Caco-2 (cell line): Measurements from ENCODE around the gene FN1. TPM values are rescaled to one million over a fixed set of nuclear protein-coding genes. Genes with fewer than 3 reads are reported as not detected.

Experiments used
- BruUV-seq: library from RNA; stranded (reverse); fragments of 400-500 nt; replicated peaks from 2 replicates; lab custom pipeline; 2021; lab: Mats Ljungman, UMichigan
- CTCF ChIA-PET: fragments of 300-600 bp; sonication (Branson Sonifier 250); formaldehyde crosslinking; loops from one replicate; lab custom pipeline; 2022; ENCODE audit warnings: antibody characterized with exemption; lab: Charles Lee
- POLR2A ChIA-PET: fragments of 300-600 bp; sonication (Branson Sonifier 250); formaldehyde crosslinking; loops from one replicate; lab custom pipeline; 2022; ENCODE audit warnings: antibody characterized with exemption; lab: Charles Lee
- DNase-seq, 2 experiments: peaks; one replicate each; pipeline versions ENCODE4 v3.0.0 to v3.0.0-alpha.2; 2020 to 2022
- H3K27me3 ChIP-seq: replicated peaks from 2 replicates; pipeline ENCODE4 v1.6.0; 2011; ENCODE audit warnings: low read length; ENCODE audit not compliant: control insufficient read depth, insufficient read depth
- H3K36me3 ChIP-seq: 2 replicates; pipeline ENCODE4 v1.5.1; 2011; ENCODE audit warnings: low read length; ENCODE audit not compliant: control insufficient read depth, insufficient read depth
- H3K4me1 ChIP-seq: fragments of 250-450 bp; sonication (Bioruptor Pico); 2 replicates; pipeline ENCODE4 v1.5.1; 2020; ENCODE audit warnings: mild to moderate bottlenecking
- H3K4me3 ChIP-seq: 2 replicates; pipeline ENCODE4 v1.5.1; 2011; ENCODE audit warnings: low read depth, mild to moderate bottlenecking, control low read depth, low read length
- H3K9me3 ChIP-seq: fragments of 250-450 bp; sonication (Bioruptor Pico); 2 replicates; pipeline ENCODE4 v1.5.1; 2020; ENCODE audit warnings: mild to moderate bottlenecking, moderate library complexity
- H3K27ac Mint-ChIP-seq: one replicate; pipeline ENCODE4 v1.8.0; 2022; ENCODE audit warnings: mixed read lengths; ENCODE audit not compliant: unreplicated experiment
- H3K27me3 Mint-ChIP-seq: one replicate; pipeline ENCODE4 v1.8.0; 2022; ENCODE audit warnings: mixed read lengths; ENCODE audit not compliant: insufficient read depth, unreplicated experiment
- H3K36me3 Mint-ChIP-seq: one replicate; pipeline ENCODE4 v1.8.0; 2022; ENCODE audit warnings: mild to moderate bottlenecking, mixed read lengths; ENCODE audit not compliant: insufficient read depth, unreplicated experiment
- H3K4me1 Mint-ChIP-seq: one replicate; pipeline ENCODE4 v1.8.0; 2022; ENCODE audit warnings: low read depth, mixed read lengths; ENCODE audit not compliant: unreplicated experiment
- H3K4me3 Mint-ChIP-seq: one replicate; pipeline ENCODE4 v1.8.0; 2022; ENCODE audit warnings: mild to moderate bottlenecking, moderate library complexity, mixed read lengths; ENCODE audit not compliant: unreplicated experiment
- H3K9me3 Mint-ChIP-seq: one replicate; pipeline ENCODE4 v1.8.0; 2022; ENCODE audit warnings: mixed read lengths; ENCODE audit not compliant: unreplicated experiment
- intact Hi-C: fragments of 100-400 bp; cut with micrococcal nuclease; formaldehyde crosslinking; loops from one replicate; pipeline ENCODE4 v1.10.0; 2022; ENCODE audit not compliant: unreplicated experiment
- total RNA-seq: library from RNA; stranded (reverse); gene quantifications from 2 replicates; pipeline ENCODE4 v1.2.3, GENCODE V29; 2022
- TF ChIP-seq, protein P1 (sequence below), 2 experiments: fragments of 200-600 bp in 1 of 2; IDR thresholded peaks; 1 replicate in 1 of 2; 2 replicates in 1 of 2; pipeline versions ENCODE4 v1.5.1 to v1.8.0; 2011 to 2022; ENCODE audit warnings: antibody characterized with exemption in 1 of 2, control low read depth in 1 of 2, inconsistent platforms in 1 of 2, low read depth in 1 of 2, low read length in 1 of 2, mild to moderate bottlenecking in 1 of 2, moderate library complexity in 1 of 2; ENCODE audit not compliant: insufficient read depth in 1 of 2, severe bottlenecking in 1 of 2, unreplicated experiment in 1 of 2

FN1 gene
- total RNA-seq, 1 experiment from 2014 or later = 3,805 TPM

DNA sequence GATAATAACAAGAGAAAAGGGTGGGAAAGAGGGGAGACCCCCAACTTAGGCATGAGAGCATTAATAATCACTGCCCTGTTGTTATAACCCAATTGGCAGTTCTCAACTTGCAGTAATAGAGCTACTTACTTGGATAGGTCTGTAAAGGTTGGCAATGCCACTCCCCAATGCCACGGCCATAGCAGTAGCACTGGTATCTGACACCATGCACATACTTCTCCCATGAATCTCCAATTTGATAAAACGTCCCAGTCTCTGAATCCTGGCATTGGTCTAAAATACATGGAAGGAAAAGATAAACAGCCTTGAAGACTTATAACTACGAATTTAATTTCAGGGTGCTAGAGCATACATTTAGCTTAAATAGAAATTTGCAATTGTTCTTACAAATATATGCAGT, 16.8 kb downstream of the FN1 start:
- no peaks in the 10 kb centered on the region for H3K27me3 ChIP-seq
- CTCF ChIA-PET = interaction anchor here (0.6 kb wide), 1 partner anchor 512 kb away, joined by 3 read pairs; no protein-coding TSS in a partner anchor
- H3K36me3 ChIP-seq = peaks cover 12% of the 10 kb centered on the region
- Mint-ChIP-seq H3K27me3 (no peaks in the 10 kb centered on the region), H3K27ac (no peak overlapping the region), H3K36me3 (peaks cover 95% of the 10 kb centered on the region), H3K4me1 (peaks cover 52% of the 10 kb centered on the region), H3K4me3 (no peak overlapping the region), H3K9me3 (no peaks in the 10 kb centered on the region)
- no TSS peak for BruUV-seq
- DNase-seq = no peak
- H3K4me1 ChIP-seq = peaks cover 97% of the 10 kb centered on the region
- no peaks in the 10 kb centered on the region for H3K9me3 ChIP-seq
- TF ChIP-seq, protein P1, sequence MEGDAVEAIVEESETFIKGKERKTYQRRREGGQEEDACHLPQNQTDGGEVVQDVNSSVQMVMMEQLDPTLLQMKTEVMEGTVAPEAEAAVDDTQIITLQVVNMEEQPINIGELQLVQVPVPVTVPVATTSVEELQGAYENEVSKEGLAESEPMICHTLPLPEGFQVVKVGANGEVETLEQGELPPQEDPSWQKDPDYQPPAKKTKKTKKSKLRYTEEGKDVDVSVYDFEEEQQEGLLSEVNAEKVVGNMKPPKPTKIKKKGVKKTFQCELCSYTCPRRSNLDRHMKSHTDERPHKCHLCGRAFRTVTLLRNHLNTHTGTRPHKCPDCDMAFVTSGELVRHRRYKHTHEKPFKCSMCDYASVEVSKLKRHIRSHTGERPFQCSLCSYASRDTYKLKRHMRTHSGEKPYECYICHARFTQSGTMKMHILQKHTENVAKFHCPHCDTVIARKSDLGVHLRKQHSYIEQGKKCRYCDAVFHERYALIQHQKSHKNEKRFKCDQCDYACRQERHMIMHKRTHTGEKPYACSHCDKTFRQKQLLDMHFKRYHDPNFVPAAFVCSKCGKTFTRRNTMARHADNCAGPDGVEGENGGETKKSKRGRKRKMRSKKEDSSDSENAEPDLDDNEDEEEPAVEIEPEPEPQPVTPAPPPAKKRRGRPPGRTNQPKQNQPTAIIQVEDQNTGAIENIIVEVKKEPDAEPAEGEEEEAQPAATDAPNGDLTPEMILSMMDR (IDR thresholded peaks at IDR 0.05; ENCODE audit: insufficient read depth in 1 of 2, low read depth in 1 of 2, low read length in 1 of 2, severe bottlenecking in 1 of 2, unreplicated experiment in 1 of 2) = no peak
- H3K4me3 ChIP-seq = no peak overlapping the region
- intact Hi-C loops = loop anchor here (2.0 kb wide), 1 partner anchor 86 kb away; no protein-coding TSS in a partner anchor
- POLR2A ChIA-PET = interaction anchor here (1.3 to 1.6 kb wide), 2 partner anchors 12 to 14 kb away, joined by 4 to 6 read pairs; no protein-coding TSS in a partner anchor

DNA sequence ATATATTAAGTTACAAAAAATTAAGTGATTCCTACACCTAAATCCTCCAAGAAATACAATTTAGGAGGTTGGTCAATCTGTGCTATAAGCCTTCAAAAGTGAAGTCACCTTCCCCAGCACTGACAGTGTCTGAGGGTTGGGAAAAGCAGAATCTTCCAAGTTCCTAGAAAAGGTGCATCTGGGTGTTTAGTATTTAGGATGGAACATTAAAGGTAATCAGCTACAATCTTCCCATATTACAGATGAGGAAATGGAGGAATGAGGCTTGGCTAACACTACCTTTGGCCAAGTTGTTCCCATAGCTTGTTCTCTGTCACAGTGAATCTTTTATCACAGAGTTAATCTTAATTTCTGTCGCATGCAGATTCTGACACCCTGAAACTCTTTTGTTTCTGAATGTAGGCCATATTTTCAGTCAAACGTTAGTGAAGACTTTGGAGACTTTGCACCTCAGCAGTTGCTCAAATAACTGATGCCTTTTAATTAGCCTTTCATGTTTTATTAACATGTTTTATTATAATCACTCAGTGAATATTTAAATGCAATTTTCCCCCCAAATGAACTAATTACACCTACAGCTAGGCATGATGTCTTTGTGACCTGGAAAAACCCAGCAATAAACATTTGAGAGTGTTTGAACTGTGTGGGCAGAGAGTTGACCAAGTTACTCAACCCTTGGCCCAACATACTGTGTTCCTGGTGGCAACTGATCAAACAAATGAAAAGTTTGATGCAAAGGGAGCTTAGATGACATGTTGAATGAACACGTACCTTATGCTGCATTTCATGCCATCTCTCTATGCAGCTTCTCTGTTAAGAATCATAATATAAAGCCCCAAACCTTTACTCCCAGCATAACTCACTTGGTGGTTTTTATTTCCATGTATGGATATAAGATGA, 17.6 kb downstream of the FN1 start:
- Mint-ChIP-seq H3K9me3 (no peaks in the 10 kb centered on the region), H3K27ac (peak overlapping the region; percentile 82), H3K4me3 (no peak overlapping the region), H3K4me1 (peaks cover 49% of the 10 kb centered on the region), H3K27me3 (no peaks in the 10 kb centered on the region), H3K36me3 (peaks cover 95% of the 10 kb centered on the region)
- H3K36me3 ChIP-seq = peaks cover 13% of the 10 kb centered on the region
- no TSS peak for BruUV-seq
- no peak overlapping the region for H3K4me3 ChIP-seq
- ChIA-PET CTCF (no interaction called here), POLR2A (interaction anchor here (0.8 kb wide), 1 partner anchor 13 kb away, joined by 5 read pairs; no protein-coding TSS in a partner anchor)
- intact Hi-C loops = loop anchor here (2.0 kb wide), 1 partner anchor 86 kb away; no protein-coding TSS in a partner anchor
- TF ChIP-seq, protein P1 (IDR thresholded peaks at IDR 0.05; ENCODE audit: insufficient read depth in 1 of 2, low read depth in 1 of 2, low read length in 1 of 2, severe bottlenecking in 1 of 2, unreplicated experiment in 1 of 2) = no peak
- no peaks in the 10 kb centered on the region for H3K27me3 ChIP-seq
- no peak for DNase-seq
- peaks cover 91% of the 10 kb centered on the region for H3K4me1 ChIP-seq
- no peaks in the 10 kb centered on the region for H3K9me3 ChIP-seq

GRCh38 chr2:215417400-215417951, 18.4 kb downstream of the FN1 start:
- BruUV-seq = no TSS peak
- H3K36me3 Mint-ChIP-seq = peaks cover 95% of the 10 kb centered on the region
- peak; percentile 67 to 80 for DNase-seq
- peak overlapping the region; percentile 82 for H3K27ac Mint-ChIP-seq
- Histone ChIP-seq H3K27me3 (no peaks in the 10 kb centered on the region), H3K4me3 (no peak overlapping the region), H3K36me3 (peaks cover 13% of the 10 kb centered on the region), H3K4me1 (peaks cover 86% of the 10 kb centered on the region), H3K9me3 (no peaks in the 10 kb centered on the region)
- intact Hi-C loops = loop anchor here (1.0 kb wide), 1 partner anchor 267 kb away; no protein-coding TSS in a partner anchor
- TF ChIP-seq, protein P1 (IDR thresholded peaks at IDR 0.05; ENCODE audit: insufficient read depth in 1 of 2, low read depth in 1 of 2, low read length in 1 of 2, severe bottlenecking in 1 of 2, unreplicated experiment in 1 of 2) = no peak
- no peaks in the 10 kb centered on the region for H3K9me3 Mint-ChIP-seq
- H3K4me3 Mint-ChIP-seq = peak overlapping the region; percentile 61
- ChIA-PET POLR2A (interaction anchor here (0.8 kb wide), 1 partner anchor 14 kb away, joined by 5 read pairs; no protein-coding TSS in a partner anchor), CTCF (interaction anchor here (0.6 kb wide), 1 partner anchor 9 kb away, joined by 6 read pairs; no protein-coding TSS in a partner anchor)
- peaks cover 53% of the 10 kb centered on the region for H3K4me1 Mint-ChIP-seq
- H3K27me3 Mint-ChIP-seq = no peaks in the 10 kb centered on the region
